Activated CD8-positive, alpha-beta memory T cell treated with anti-CD3 and anti-CD28 coated beads for 48 hours (primary cell): ENCODE results near the gene CHERP.
A peak's percentile ranks its signal among the peaks of the same experiment; 100 is the strongest.
"Not testable (repeated sequence)": the region's sequence is repeated elsewhere in the genome, so short reads cannot be mapped to it uniquely, and the experiment has no call there.

Experiments used
- DNase-seq, 3 experiments: peaks; one replicate each; pipeline ENCODE4 v3.0.0-alpha.2; 2020; ENCODE audit warnings: low read depth in 2 of 3, low spot score in 2 of 3

CHERP gene

GRCh38 chr19:16521715-16522289 is 20.4 kb downstream of the CHERP start:
- no peak for DNase-seq

- DNase-seq: no peak
These were observed 21.1 kb downstream of the CHERP start for GRCh38 chr19:16520986-16521624.

- no peak for DNase-seq
These were observed 21.9 kb downstream of the CHERP start for GRCh38 chr19:16520074-16520973.

- no peak for DNase-seq
These were observed 23.0 kb downstream of the CHERP start for GRCh38 chr19:16519230-16519687.

- DNase-seq: no peak
These were observed 23.6 kb downstream of the CHERP start for GRCh38 chr19:16518483-16519229.

- no peak for DNase-seq
These were observed 24.2 kb downstream of the CHERP start for GRCh38 chr19:16518061-16518460.

GRCh38 chr19:16516923-16517610 is 25.2 kb downstream of the CHERP start:
- no peak for DNase-seq

- no peak for DNase-seq
These were observed 25.9 kb downstream of the CHERP start for GRCh38 chr19:16516381-16516780.

- no peak for DNase-seq
These were observed 27.7 kb downstream of the CHERP start for GRCh38 chr19:16514383-16515019.

GRCh38 chr19:16512611-16513010 is 29.6 kb downstream of the CHERP start:
- not testable (repeated sequence) for DNase-seq

- no peak for DNase-seq
These were observed 32.8 kb downstream of the CHERP start for GRCh38 chr19:16509141-16510061.

- DNase-seq: no peak
These were observed 33.7 kb downstream of the CHERP start for GRCh38 chr19:16508546-16508945.

- DNase-seq: no peak
These were observed 35.3 kb downstream of the CHERP start for GRCh38 chr19:16506961-16507360.

- DNase-seq: not testable (repeated sequence)
These were observed 36.1 kb downstream of the CHERP start for GRCh38 chr19:16506161-16506560.

GRCh38 chr19:16504271-16504670 is 38.0 kb downstream of the CHERP start:
- DNase-seq: no peak

- DNase-seq: no peak
These were observed 44.4 kb downstream of the CHERP start for GRCh38 chr19:16497837-16498236.

- DNase-seq: no peak
These were observed 45.2 kb downstream of the CHERP start for GRCh38 chr19:16497042-16497441.

GRCh38 chr19:16496613-16496983 is 45.6 kb downstream of the CHERP start:
- no peak for DNase-seq

GRCh38 chr19:16495982-16496612 is 46.1 kb downstream of the CHERP start, which contains the start of the genes C19orf44 and CALR3:
C19orf44 (plus strand) TSS chr19:16496394; CDS start chr19:16500793, 4,399 bp downstream.
CALR3 (minus strand) TSS chr19:16496167; CDS start chr19:16496129, 38 bp downstream.
- peak; percentile 71 to 96 (median 86) for DNase-seq
